Stimulated activated CD8-positive, alpha-beta memory T cell treated with anti-CD3 and anti-CD28 coated beads, Interleukin-4, amount 100 ng/mL, for 4 hours (primary cell): ENCODE results near the gene SERPINB1.
"Not testable (repeated sequence)": the region's sequence is repeated elsewhere in the genome, so short reads cannot be mapped to it uniquely, and the experiment has no call there.

Experiments used
- DNase-seq, 2 donors: peaks; one replicate each; pipeline ENCODE4 v3.0.0-alpha.2; 2020; ENCODE audit warnings: low read depth in 2 of 2, low spot score in 1 of 2

The SERPINB1 gene

GRCh38 chr6:2841264-2842138, at the start of gene SERPINB1:
Gene SERPINB1 (minus strand): TSS chr6:2841863. CDS start chr6:2840586, 1,277 bp downstream.
- DNase-seq = peak in 1 of 2 donors; percentile 68

- DNase-seq = no peak
Measured at GRCh38 chr6:2890976-2891767, 49.5 kb upstream of the SERPINB1 start.

- DNase-seq = no peak
Measured at GRCh38 chr6:2885967-2886735, 44.5 kb upstream of the SERPINB1 start.

GRCh38 chr6:2884804-2885203, 43.1 kb upstream of the SERPINB1 start:
- no peak for DNase-seq

GRCh38 chr6:2883673-2884072, 42.0 kb upstream of the SERPINB1 start:
- DNase-seq = no peak

GRCh38 chr6:2881423-2881822, 39.8 kb upstream of the SERPINB1 start:
- DNase-seq = no peak

GRCh38 chr6:2880156-2880555, 38.5 kb upstream of the SERPINB1 start:
- DNase-seq = not testable (repeated sequence)

- DNase-seq = no peak
Measured at GRCh38 chr6:2877960-2878359, 36.3 kb upstream of the SERPINB1 start.

- no peak for DNase-seq
Measured at GRCh38 chr6:2877057-2877882, 35.6 kb upstream of the SERPINB1 start.

GRCh38 chr6:2876210-2877056, 34.8 kb upstream of the SERPINB1 start:
- DNase-seq = no peak

GRCh38 chr6:2875359-2876191, 33.9 kb upstream of the SERPINB1 start:
- DNase-seq = peak in 1 of 2 donors; percentile 43

- no peak for DNase-seq
Measured at GRCh38 chr6:2873643-2874042, 32.0 kb upstream of the SERPINB1 start.

- DNase-seq = no peak
Measured at GRCh38 chr6:2872423-2873358, 31.0 kb upstream of the SERPINB1 start.

GRCh38 chr6:2871953-2872352, 30.3 kb upstream of the SERPINB1 start:
- no peak for DNase-seq

- no peak for DNase-seq
Measured at GRCh38 chr6:2871102-2871501, 29.4 kb upstream of the SERPINB1 start.

GRCh38 chr6:2870046-2870636, 28.5 kb upstream of the SERPINB1 start:
- no peak for DNase-seq

- DNase-seq = no peak
Measured at GRCh38 chr6:2868637-2869036, 27.0 kb upstream of the SERPINB1 start.
